G401.6 (cell line): ENCODE measurements around the gene IL22RA2.
"Not testable (repeated sequence)": the region's sequence is repeated elsewhere in the genome, so short reads cannot be mapped to it uniquely, and the experiment has no call there.

Experiments
- FAIRE-seq: peaks from 2 replicates; lab custom pipeline; 2012; peaks lifted over from hg19 to GRCh38; lab: Jason Lieb, UNC

Gene IL22RA2

DNA sequence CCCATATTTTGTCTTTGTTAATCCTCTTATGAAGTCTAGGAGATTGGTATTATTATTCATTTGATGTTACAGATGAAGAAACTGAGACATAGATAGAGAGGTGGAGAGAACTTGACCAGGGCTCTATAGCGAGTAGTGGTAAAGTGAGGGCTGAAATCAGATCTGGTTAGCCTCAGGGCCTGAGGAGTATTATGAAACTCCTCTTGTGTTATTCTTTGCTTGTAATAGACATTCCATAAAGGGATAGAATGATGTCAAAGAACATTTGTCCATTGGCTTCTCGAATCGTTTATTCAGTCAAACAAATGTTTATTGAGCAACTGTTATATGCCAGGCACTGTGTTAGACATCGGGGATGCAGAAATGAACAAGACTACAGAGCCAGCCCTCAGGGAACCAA lies at the start of gene IL22RA2:
TSS of gene IL22RA2 (minus strand) at position 144 of the 400 bp plus-strand sequence. CDS start 11,895 bp downstream, outside the sequence.
- no peak for FAIRE-seq

- FAIRE-seq, result no peak
Measured at GRCh38 chr6:137222381-137222780, 48.9 kb upstream of the IL22RA2 start.

- no peak for FAIRE-seq
Measured at GRCh38 chr6:137219664-137220252, 46.3 kb upstream of the IL22RA2 start.

DNA sequence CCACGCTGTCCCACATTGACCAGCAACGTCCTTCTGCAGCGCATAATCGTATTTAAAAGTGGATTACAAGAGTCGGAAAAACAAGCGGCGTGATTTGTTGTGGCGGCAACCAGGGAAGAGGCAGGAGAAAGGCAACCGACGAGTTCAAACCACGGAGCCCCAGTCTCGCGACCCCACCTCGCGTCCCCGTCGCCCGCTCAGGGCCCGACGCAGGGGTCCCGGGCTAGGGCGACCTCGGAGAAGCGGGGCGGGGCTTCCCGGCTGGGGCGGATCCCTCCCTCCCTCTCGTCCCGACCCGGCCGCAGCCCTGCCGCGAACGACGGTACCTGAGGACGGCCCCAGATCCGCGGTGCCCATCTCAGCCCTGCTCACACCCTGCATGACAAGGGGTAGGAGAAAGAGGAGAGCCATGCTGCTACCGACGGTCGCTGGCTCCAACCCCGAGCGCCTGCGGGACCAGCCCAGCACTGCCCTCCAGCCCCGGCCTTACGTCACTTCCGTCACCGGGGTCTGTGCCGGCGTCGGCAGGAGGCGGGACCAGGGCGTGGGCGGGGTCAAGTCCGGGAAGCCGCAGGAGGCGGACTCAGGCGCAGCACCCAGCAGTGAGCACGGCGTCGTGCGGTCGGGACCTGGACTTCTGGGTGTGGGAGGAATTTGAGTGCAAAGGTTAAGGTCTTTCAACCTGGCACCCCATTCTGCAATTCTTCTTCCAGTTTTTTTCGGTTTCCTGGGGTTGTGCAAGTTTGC lies 45.6 kb upstream of the IL22RA2 start, which contains the start of gene IFNGR1:
TSS of gene IFNGR1 (minus strand) at position 469 of the 747 bp plus-strand sequence. CDS start at position 411, 58 bp downstream.
- FAIRE-seq, result no peak

DNA sequence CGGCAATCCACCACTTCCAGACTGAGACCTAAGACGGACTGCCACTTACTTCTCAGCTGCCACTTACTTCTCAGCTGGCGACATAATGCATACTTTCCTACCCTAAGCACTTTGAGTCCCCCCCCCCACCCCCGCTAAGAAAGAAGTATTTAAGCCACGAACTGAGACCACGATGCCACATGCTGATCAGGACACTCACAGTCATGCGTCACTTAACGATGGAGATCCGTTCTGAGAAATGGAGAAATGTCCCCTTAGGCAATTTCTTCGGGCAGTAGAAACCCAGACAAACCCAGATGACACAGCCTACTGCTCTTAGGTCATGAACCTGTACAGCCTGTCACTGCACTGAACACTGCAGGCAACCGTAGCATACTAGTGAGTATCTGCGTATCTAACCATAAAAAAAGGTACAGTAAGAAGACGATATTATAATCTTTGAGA lies 45.1 kb upstream of the IL22RA2 start:
- no peak for FAIRE-seq

- FAIRE-seq, result no peak
Measured at GRCh38 chr6:137217801-137218472, 44.5 kb upstream of the IL22RA2 start.

- FAIRE-seq, result no peak
Measured at GRCh38 chr6:137216875-137217553, 43.6 kb upstream of the IL22RA2 start.

- no peak for FAIRE-seq
Measured at GRCh38 chr6:137216106-137216505, 42.7 kb upstream of the IL22RA2 start.

GRCh38 chr6:137215630-137216029 lies 42.2 kb upstream of the IL22RA2 start:
- not testable (repeated sequence) for FAIRE-seq

DNA sequence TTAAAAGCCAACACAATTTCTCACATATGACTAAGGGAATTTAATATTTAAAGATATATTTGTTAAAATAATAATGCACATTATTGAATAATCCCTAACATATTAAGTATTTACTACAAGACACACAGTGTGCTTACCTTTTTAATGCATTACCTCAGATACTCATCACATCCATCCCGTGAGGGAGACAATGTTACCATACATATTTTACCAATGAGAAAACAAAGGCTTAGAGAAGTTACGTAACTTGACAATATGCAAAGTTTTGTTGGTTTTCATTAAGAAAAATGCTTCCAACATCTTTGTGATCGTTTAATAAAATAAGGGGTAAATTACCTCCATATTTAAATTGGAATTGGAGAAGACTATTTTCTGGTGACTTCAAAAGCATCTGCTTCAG lies 41.5 kb upstream of the IL22RA2 start:
- no peak for FAIRE-seq

DNA sequence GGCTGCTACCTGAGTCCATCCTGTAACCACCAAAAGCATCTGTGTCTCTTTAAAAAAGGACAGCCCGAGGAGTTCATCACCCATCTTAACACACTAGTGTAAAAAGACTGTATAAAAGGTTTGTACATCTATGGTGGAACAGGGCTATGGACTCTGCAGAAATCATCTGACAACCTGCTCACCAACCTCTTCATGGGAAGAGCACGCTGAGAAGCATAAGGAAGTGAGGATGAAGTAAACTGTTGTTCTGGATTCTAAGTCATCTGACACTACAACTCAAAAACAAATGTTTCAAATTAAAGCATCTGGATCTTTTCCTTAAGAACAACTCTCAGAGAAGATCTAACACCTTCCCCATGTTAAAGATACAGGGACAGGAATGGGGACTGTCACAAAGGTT lies 40.4 kb upstream of the IL22RA2 start:
- FAIRE-seq, result no peak

GRCh38 chr6:137213331-137213740 lies 39.9 kb upstream of the IL22RA2 start:
- FAIRE-seq, result no peak

- FAIRE-seq, result no peak
Measured at GRCh38 chr6:137211910-137212309, 38.5 kb upstream of the IL22RA2 start.

- FAIRE-seq, result no peak
Measured at GRCh38 chr6:137210903-137211302, 37.5 kb upstream of the IL22RA2 start.

DNA sequence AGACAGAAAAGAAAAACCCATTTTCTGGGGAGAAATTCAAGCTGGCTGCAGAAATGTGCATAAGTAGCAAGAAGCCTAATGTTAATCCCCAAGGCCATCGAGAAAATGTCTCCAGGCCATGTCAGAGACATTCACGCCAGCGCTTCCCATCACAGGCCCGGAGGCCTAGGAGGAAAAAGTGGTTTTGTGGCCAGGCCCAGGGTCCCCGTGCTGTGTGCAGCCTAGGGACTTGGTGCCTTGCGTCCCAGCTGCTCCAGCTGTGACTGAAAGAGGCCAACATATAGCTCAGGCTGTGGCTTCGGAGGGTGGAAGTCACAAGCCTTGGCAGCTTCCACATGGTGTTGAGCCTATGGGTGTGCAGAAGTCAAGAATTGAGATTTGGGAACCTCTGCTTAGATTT lies 34.8 kb upstream of the IL22RA2 start:
- FAIRE-seq, result no peak

DNA sequence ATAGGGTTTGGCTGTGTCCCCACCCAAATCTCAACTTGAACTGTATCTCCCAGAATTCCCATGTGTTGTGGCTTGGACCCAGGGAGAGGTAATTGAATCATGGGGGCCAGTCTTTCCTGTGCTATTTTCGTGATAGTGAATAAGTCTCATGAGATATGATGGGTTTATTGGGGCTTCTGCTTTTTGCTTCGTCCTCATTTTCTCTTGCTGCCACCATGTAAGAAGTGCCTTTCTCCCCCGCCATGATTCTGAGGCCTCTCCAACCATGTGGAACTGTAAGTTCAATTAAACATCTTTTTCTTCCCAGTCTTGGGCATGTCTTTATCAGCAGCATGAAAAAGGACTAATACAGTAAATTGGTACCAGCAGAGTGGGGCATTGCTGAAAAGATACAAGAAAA lies 34.0 kb upstream of the IL22RA2 start:
- FAIRE-seq, result not testable (repeated sequence)

DNA sequence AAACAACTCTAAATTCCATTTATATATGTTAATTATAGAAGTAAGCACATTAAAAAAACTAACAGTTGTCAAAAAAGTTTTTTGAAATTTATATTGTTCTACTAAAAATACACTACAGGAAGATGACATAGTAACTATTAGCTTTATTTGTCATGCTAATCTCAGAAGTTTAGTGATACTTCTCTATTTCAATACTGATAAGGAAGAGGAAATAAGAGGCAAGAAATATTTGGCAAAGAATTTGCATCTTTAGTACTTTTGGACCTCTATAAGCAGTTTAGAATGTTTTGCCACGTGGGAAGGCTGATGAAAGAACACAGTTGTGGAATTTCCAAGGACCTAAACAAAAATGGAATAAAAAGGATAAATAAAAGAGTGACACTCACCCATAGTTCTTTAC lies 33.1 kb upstream of the IL22RA2 start:
- FAIRE-seq, result peak; percentile 36

GRCh38 chr6:137203256-137203655 lies 29.8 kb upstream of the IL22RA2 start:
- no peak for FAIRE-seq

DNA sequence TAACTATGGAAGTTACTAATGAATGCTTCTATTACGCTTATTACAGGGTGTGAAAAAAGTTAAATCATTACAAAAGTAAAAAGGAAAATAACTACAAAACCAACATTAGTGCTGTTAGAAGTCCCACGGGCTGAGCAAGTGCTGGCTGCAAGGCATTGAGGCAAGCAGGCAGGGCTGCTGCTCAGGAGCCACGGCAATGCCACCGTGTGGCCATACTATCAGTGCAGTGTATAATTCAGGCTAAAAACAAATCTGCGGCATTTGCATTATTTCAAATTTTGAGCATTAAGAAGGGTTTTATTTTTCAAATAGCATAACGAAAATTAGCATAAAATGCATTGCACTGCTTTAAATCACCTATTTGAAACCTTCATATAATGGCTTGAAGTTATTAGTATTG lies 28.6 kb upstream of the IL22RA2 start:
- FAIRE-seq, result no peak

GRCh38 chr6:137201006-137201405 lies 27.6 kb upstream of the IL22RA2 start:
- no peak for FAIRE-seq

DNA sequence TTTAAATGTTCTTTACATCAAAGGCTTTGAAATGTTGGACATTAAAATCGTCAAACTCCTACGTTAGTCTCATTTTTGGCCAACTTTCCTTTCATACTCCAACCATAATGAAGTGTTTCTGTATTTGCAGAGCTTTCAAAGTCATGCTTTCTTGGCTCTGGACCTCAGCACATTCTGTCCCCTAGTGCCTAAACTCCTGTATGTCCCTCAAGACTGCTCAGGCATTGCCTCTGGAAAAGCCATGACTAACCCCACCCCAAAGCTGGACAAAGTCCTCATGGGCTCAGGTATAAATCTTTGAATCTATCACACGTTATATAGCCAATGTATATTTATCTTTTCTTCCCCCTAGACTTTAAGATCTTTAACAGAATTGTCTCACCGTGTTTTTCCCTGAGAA lies 26.8 kb upstream of the IL22RA2 start:
- no peak for FAIRE-seq
